Activated CD4-positive, alpha-beta T cell treated with anti-CD3 and anti-CD28 coated beads for 1 hour (primary cell): ENCODE measurements around the gene ELL3.
"Not testable (repeated sequence)": the region's sequence is repeated elsewhere in the genome, so short reads cannot be mapped to it uniquely, and the experiment has no call there.

Experiments used
- DNase-seq: peaks from one replicate; pipeline ENCODE4 v3.0.0-alpha.2; 2020

ELL3 gene

GRCh38 chr15:43776718-43777266 lies at the start of gene ELL3:
Gene ELL3, minus strand, starts transcription at chr15:43776966. Its CDS starts 65 bp downstream, at chr15:43776901.
- peak; percentile 67 for DNase-seq

- DNase-seq: no peak
Observed at GRCh38 chr15:43826029-43826507, 49.3 kb upstream of the ELL3 start.

GRCh38 chr15:43825305-43825704 lies 48.5 kb upstream of the ELL3 start:
- not testable (repeated sequence) for DNase-seq

- peak; percentile 85 for DNase-seq
Observed at GRCh38 chr15:43824302-43825246, 47.8 kb upstream of the ELL3 start, which contains the start of gene MFAP1. Gene MFAP1, minus strand, starts transcription at chr15:43824690. Its CDS starts 121 bp downstream, at chr15:43824569.

GRCh38 chr15:43821505-43821904 lies 44.7 kb upstream of the ELL3 start:
- DNase-seq: no peak

- not testable (repeated sequence) for DNase-seq
Observed at GRCh38 chr15:43815064-43815463, 38.3 kb upstream of the ELL3 start.

GRCh38 chr15:43808960-43809678 lies 32.4 kb upstream of the ELL3 start:
- DNase-seq: no peak

GRCh38 chr15:43808435-43808950 lies 31.7 kb upstream of the ELL3 start:
- no peak for DNase-seq

GRCh38 chr15:43802676-43803075 lies 25.9 kb upstream of the ELL3 start:
- DNase-seq: not testable (repeated sequence)

- DNase-seq: peak; percentile 87
Observed at GRCh38 chr15:43800286-43801141, 23.7 kb upstream of the ELL3 start, which contains the start of gene HYPK. Gene HYPK, plus strand, starts transcription at chr15:43800599. Its CDS starts 24 bp downstream, at chr15:43800623.

- no peak for DNase-seq
Observed at GRCh38 chr15:43799945-43800285, 23.1 kb upstream of the ELL3 start, which contains the start of gene SERINC4. Gene SERINC4, minus strand, starts transcription at chr15:43800220. Its CDS starts 234 bp downstream, at chr15:43799986.

- no peak for DNase-seq
Observed at GRCh38 chr15:43799209-43799944, 22.6 kb upstream of the ELL3 start.

- DNase-seq: no peak
Observed at GRCh38 chr15:43796566-43796965, 19.8 kb upstream of the ELL3 start.

- DNase-seq: no peak
Observed at GRCh38 chr15:43795997-43796396, 19.2 kb upstream of the ELL3 start.

GRCh38 chr15:43795197-43795596 lies 18.4 kb upstream of the ELL3 start:
- no peak for DNase-seq

GRCh38 chr15:43794269-43795037 lies 17.7 kb upstream of the ELL3 start:
- no peak for DNase-seq

GRCh38 chr15:43793647-43794046 lies 16.9 kb upstream of the ELL3 start:
- DNase-seq: no peak

GRCh38 chr15:43792761-43793476 lies 16.2 kb upstream of the ELL3 start:
- DNase-seq: no peak

GRCh38 chr15:43791993-43792760 lies 15.4 kb upstream of the ELL3 start, which contains the start of gene SERF2:
Gene SERF2, plus strand, starts transcription at chr15:43792320. Its CDS starts 57 bp downstream, at chr15:43792377.
- DNase-seq: peak; percentile 99
